ENCODE results near the gene VSTM4. TPM values are rescaled to one million over a fixed set of nuclear protein-coding genes. Genes with fewer than 3 reads are reported as not detected.

The VSTM4 gene
- total RNA-seq, 1 experiment from 2014 or later: not detected

GRCh38 chr10:49107111-49107886 lies 8.0 kb downstream of the VSTM4 start:
- Histone ChIP-seq H3K4me1 (no peaks in the 10 kb centered on the region), H3K27me3 (replicated peaks; ENCODE audit: control insufficient read depth, insufficient read depth, low read length) (no peaks in the 10 kb centered on the region), H3K4me3 (ENCODE audit: low read depth, low read length) (no peak overlapping the region), H3K9me3 (0 out of 2 replicates have a peak, but pooled peaks cover 3% of the 10 kb centered on the region), H3K36me3 (ENCODE audit: control insufficient read depth, insufficient read depth, low read length) (no peaks in the 10 kb centered on the region)
- ChIA-PET CTCF (no interaction called here), POLR2A (no interaction called here)
- Mint-ChIP-seq H3K4me1 (ENCODE audit: low read depth, unreplicated experiment) (no peaks in the 10 kb centered on the region), H3K4me3 (ENCODE audit: unreplicated experiment) (no peak overlapping the region), H3K27me3 (ENCODE audit: insufficient read depth, unreplicated experiment) (peaks cover 11% of the 10 kb centered on the region), H3K27ac (ENCODE audit: unreplicated experiment) (no peak overlapping the region), H3K36me3 (ENCODE audit: insufficient read depth, unreplicated experiment) (no peaks in the 10 kb centered on the region), H3K9me3 (ENCODE audit: unreplicated experiment) (no peaks in the 10 kb centered on the region)
- no TSS peak for BruUV-seq (replicated peaks)
- DNase-seq: no peak
- intact Hi-C loops (cut with micrococcal nuclease; ENCODE audit: unreplicated experiment): no loop called here
- TF ChIP-seq, protein P1, sequence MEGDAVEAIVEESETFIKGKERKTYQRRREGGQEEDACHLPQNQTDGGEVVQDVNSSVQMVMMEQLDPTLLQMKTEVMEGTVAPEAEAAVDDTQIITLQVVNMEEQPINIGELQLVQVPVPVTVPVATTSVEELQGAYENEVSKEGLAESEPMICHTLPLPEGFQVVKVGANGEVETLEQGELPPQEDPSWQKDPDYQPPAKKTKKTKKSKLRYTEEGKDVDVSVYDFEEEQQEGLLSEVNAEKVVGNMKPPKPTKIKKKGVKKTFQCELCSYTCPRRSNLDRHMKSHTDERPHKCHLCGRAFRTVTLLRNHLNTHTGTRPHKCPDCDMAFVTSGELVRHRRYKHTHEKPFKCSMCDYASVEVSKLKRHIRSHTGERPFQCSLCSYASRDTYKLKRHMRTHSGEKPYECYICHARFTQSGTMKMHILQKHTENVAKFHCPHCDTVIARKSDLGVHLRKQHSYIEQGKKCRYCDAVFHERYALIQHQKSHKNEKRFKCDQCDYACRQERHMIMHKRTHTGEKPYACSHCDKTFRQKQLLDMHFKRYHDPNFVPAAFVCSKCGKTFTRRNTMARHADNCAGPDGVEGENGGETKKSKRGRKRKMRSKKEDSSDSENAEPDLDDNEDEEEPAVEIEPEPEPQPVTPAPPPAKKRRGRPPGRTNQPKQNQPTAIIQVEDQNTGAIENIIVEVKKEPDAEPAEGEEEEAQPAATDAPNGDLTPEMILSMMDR (IDR thresholded peaks at IDR 0.05; ENCODE audit: insufficient read depth in 1 of 2, low read depth in 1 of 2, low read length in 1 of 2, severe bottlenecking in 1 of 2, unreplicated experiment in 1 of 2): no peak

GRCh38 chr10:49106451-49106850 lies 8.9 kb downstream of the VSTM4 start:
- no peak overlapping the region for H3K27ac Mint-ChIP-seq (ENCODE audit: unreplicated experiment)
- H3K4me3 ChIP-seq (ENCODE audit: low read depth, low read length): no peak overlapping the region
- H3K9me3 ChIP-seq: 0 out of 2 replicates have a peak, but pooled peaks cover 3% of the 10 kb centered on the region
- DNase-seq: no peak
- H3K4me3 Mint-ChIP-seq (ENCODE audit: unreplicated experiment): no peak overlapping the region
- H3K36me3 ChIP-seq (ENCODE audit: control insufficient read depth, insufficient read depth, low read length): no peaks in the 10 kb centered on the region
- ChIA-PET POLR2A (no interaction called here), CTCF (no interaction called here)
- peaks cover 14% of the 10 kb centered on the region for H3K27me3 Mint-ChIP-seq (ENCODE audit: insufficient read depth, unreplicated experiment)
- H3K9me3 Mint-ChIP-seq (ENCODE audit: unreplicated experiment): no peaks in the 10 kb centered on the region
- no peaks in the 10 kb centered on the region for H3K36me3 Mint-ChIP-seq (ENCODE audit: insufficient read depth, unreplicated experiment)
- no peaks in the 10 kb centered on the region for H3K4me1 Mint-ChIP-seq (ENCODE audit: low read depth, unreplicated experiment)
- intact Hi-C loops (cut with micrococcal nuclease; ENCODE audit: unreplicated experiment): no loop called here
- H3K4me1 ChIP-seq: no peaks in the 10 kb centered on the region
- no peaks in the 10 kb centered on the region for H3K27me3 ChIP-seq (replicated peaks; ENCODE audit: control insufficient read depth, insufficient read depth, low read length)
- no TSS peak for BruUV-seq (replicated peaks)
- TF ChIP-seq, protein P1 (IDR thresholded peaks at IDR 0.05; ENCODE audit: insufficient read depth in 1 of 2, low read depth in 1 of 2, low read length in 1 of 2, severe bottlenecking in 1 of 2, unreplicated experiment in 1 of 2): no peak

- no peaks in the 10 kb centered on the region for H3K9me3 Mint-ChIP-seq (ENCODE audit: unreplicated experiment)
- intact Hi-C loops (cut with micrococcal nuclease; ENCODE audit: unreplicated experiment): no loop called here
- BruUV-seq (replicated peaks): no TSS peak
- Histone ChIP-seq H3K4me1 (no peaks in the 10 kb centered on the region), H3K9me3 (0 out of 2 replicates have a peak, but pooled peaks cover 3% of the 10 kb centered on the region), H3K36me3 (ENCODE audit: control insufficient read depth, insufficient read depth, low read length) (no peaks in the 10 kb centered on the region), H3K4me3 (ENCODE audit: low read depth, low read length) (no peak overlapping the region), H3K27me3 (replicated peaks; ENCODE audit: control insufficient read depth, insufficient read depth, low read length) (no peaks in the 10 kb centered on the region)
- H3K27me3 Mint-ChIP-seq (ENCODE audit: insufficient read depth, unreplicated experiment): peaks cover 14% of the 10 kb centered on the region
- POLR2A ChIA-PET: no interaction called here
- H3K27ac Mint-ChIP-seq (ENCODE audit: unreplicated experiment): no peak overlapping the region
- TF ChIP-seq, protein P1 (IDR thresholded peaks at IDR 0.05; ENCODE audit: insufficient read depth in 1 of 2, low read depth in 1 of 2, low read length in 1 of 2, severe bottlenecking in 1 of 2, unreplicated experiment in 1 of 2): no peak
- no peak for DNase-seq
- no peaks in the 10 kb centered on the region for H3K36me3 Mint-ChIP-seq (ENCODE audit: insufficient read depth, unreplicated experiment)
- no peak overlapping the region for H3K4me3 Mint-ChIP-seq (ENCODE audit: unreplicated experiment)
- CTCF ChIA-PET: no interaction called here
- H3K4me1 Mint-ChIP-seq (ENCODE audit: low read depth, unreplicated experiment): no peaks in the 10 kb centered on the region
These were observed 10.2 kb downstream of the VSTM4 start for GRCh38 chr10:49105076-49105475.
